ENCODE measurements around the gene CFAP46.

The CFAP46 gene

GRCh38 chr10:132970641-132971438 is 28.5 kb upstream of the CFAP46 start:
- no peak for ATAC-seq
- TF ChIP-seq ZNF70 (CRISPR knock-in tag; IDR thresholded peaks at IDR 0.05) (no peak), SNAI2 (CRISPR knock-in tag; IDR thresholded peaks at IDR 0.05) (no peak), ZNF8 (CRISPR knock-in tag; IDR thresholded peaks at IDR 0.05) (no peak), RARB (CRISPR knock-in tag; IDR thresholded peaks at IDR 0.05) (no peak), ZFP3 (CRISPR knock-in tag; IDR thresholded peaks at IDR 0.05) (no peak), CSRNP3 (CRISPR knock-in tag; IDR thresholded peaks at IDR 0.05) (no peak), OSR1 (CRISPR knock-in tag; IDR thresholded peaks at IDR 0.05) (no peak), BACH2 (CRISPR knock-in tag; IDR thresholded peaks at IDR 0.05; ENCODE audit: borderline replicate concordance) (no peak), ZNF565 (CRISPR knock-in tag; conservative IDR thresholded peaks at IDR 0.05; ENCODE audit: low read depth) (no peak), ESRRG (CRISPR knock-in tag; IDR thresholded peaks at IDR 0.05) (no peak), CSDC2 (CRISPR knock-in tag; IDR thresholded peaks at IDR 0.05) (no peak), ISL1 (CRISPR knock-in tag; IDR thresholded peaks at IDR 0.05) (no peak), PPARA (CRISPR knock-in tag; IDR thresholded peaks at IDR 0.05; ENCODE audit: borderline replicate concordance) (no peak), POU6F1 (CRISPR knock-in tag; IDR thresholded peaks at IDR 0.05; ENCODE audit: borderline replicate concordance, low read depth) (no peak), CREB5 (CRISPR knock-in tag; IDR thresholded peaks at IDR 0.05; ENCODE audit: low read depth) (no peak)
- TF ChIP-seq, protein P1, sequence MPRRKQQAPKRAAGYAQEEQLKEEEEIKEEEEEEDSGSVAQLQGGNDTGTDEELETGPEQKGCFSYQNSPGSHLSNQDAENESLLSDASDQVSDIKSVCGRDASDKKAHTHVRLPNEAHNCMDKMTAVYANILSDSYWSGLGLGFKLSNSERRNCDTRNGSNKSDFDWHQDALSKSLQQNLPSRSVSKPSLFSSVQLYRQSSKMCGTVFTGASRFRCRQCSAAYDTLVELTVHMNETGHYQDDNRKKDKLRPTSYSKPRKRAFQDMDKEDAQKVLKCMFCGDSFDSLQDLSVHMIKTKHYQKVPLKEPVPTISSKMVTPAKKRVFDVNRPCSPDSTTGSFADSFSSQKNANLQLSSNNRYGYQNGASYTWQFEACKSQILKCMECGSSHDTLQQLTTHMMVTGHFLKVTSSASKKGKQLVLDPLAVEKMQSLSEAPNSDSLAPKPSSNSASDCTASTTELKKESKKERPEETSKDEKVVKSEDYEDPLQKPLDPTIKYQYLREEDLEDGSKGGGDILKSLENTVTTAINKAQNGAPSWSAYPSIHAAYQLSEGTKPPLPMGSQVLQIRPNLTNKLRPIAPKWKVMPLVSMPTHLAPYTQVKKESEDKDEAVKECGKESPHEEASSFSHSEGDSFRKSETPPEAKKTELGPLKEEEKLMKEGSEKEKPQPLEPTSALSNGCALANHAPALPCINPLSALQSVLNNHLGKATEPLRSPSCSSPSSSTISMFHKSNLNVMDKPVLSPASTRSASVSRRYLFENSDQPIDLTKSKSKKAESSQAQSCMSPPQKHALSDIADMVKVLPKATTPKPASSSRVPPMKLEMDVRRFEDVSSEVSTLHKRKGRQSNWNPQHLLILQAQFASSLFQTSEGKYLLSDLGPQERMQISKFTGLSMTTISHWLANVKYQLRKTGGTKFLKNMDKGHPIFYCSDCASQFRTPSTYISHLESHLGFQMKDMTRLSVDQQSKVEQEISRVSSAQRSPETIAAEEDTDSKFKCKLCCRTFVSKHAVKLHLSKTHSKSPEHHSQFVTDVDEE (CRISPR knock-in tag; IDR thresholded peaks at IDR 0.05): no peak
- TF ChIP-seq, protein P2, sequence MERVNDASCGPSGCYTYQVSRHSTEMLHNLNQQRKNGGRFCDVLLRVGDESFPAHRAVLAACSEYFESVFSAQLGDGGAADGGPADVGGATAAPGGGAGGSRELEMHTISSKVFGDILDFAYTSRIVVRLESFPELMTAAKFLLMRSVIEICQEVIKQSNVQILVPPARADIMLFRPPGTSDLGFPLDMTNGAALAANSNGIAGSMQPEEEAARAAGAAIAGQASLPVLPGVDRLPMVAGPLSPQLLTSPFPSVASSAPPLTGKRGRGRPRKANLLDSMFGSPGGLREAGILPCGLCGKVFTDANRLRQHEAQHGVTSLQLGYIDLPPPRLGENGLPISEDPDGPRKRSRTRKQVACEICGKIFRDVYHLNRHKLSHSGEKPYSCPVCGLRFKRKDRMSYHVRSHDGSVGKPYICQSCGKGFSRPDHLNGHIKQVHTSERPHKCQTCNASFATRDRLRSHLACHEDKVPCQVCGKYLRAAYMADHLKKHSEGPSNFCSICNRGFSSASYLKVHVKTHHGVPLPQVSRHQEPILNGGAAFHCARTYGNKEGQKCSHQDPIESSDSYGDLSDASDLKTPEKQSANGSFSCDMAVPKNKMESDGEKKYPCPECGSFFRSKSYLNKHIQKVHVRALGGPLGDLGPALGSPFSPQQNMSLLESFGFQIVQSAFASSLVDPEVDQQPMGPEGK (CRISPR knock-in tag; IDR thresholded peaks at IDR 0.05; ENCODE audit: borderline replicate concordance): no peak

DNA sequence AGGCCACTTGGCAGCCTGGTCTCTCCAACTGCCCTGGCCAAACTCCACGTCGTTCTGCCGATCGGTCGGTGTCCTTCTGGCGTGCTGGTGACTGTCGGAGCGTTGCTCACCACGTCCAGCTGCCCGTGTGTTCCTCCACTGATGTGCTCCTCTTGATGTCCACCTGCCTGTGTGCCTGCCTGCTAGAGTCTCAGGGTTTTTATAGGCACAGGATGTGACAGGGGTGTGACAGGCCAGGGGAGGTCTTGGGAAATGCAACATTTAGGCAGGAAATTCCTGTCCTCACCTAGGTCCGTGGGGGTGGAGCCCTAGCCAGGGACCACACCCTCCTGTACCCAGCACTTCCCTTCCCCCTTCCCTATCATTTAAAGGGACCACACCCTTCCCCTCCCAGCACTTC is 25.2 kb upstream of the CFAP46 start:
- ATAC-seq: no peak
- TF ChIP-seq ISL1 (CRISPR knock-in tag; IDR thresholded peaks at IDR 0.05): no peak
- no peak for TF ChIP-seq SNAI2 (CRISPR knock-in tag; IDR thresholded peaks at IDR 0.05)
- TF ChIP-seq, protein P1 (CRISPR knock-in tag; IDR thresholded peaks at IDR 0.05): no peak
- no peak for TF ChIP-seq BACH2 (CRISPR knock-in tag; IDR thresholded peaks at IDR 0.05; ENCODE audit: borderline replicate concordance)
- TF ChIP-seq RARB (CRISPR knock-in tag; IDR thresholded peaks at IDR 0.05): no peak
- TF ChIP-seq POU6F1 (CRISPR knock-in tag; IDR thresholded peaks at IDR 0.05; ENCODE audit: borderline replicate concordance, low read depth): no peak
- TF ChIP-seq ZNF8 (CRISPR knock-in tag; IDR thresholded peaks at IDR 0.05): no peak
- TF ChIP-seq, protein P2 (CRISPR knock-in tag; IDR thresholded peaks at IDR 0.05; ENCODE audit: borderline replicate concordance): no peak
- TF ChIP-seq TCF4 (CRISPR knock-in tag; IDR thresholded peaks at IDR 0.05; ENCODE audit: borderline replicate concordance): no peak
- TF ChIP-seq OSR1 (CRISPR knock-in tag; IDR thresholded peaks at IDR 0.05): no peak
- no peak for TF ChIP-seq CSRNP3 (CRISPR knock-in tag; IDR thresholded peaks at IDR 0.05)
- no peak for TF ChIP-seq ZFP30 (CRISPR knock-in tag; IDR thresholded peaks at IDR 0.05)
- TF ChIP-seq PPARA (CRISPR knock-in tag; IDR thresholded peaks at IDR 0.05; ENCODE audit: borderline replicate concordance): no peak

All from SK-N-SH treated with all-trans-retinoic acid at 6 μM for 48 hours (cell line).